DND-41 (cell line): ENCODE results near the gene CT45A6.
"Not testable (repeated sequence)": the region's sequence is repeated elsewhere in the genome, so short reads cannot be mapped to it uniquely, and the experiment has no call there.

ENCODE experiments used
- CTCF ChIP-seq: IDR thresholded peaks from 2 replicates; pipeline ENCODE4 v1.5.1; 2012; ENCODE audit warnings: borderline replicate concordance, low read length, moderate library complexity, mild to moderate bottlenecking; ENCODE audit not compliant: poor library complexity, severe bottlenecking; ENCODE audit errors: extremely low read depth
- EZH2 ChIP-seq: IDR thresholded peaks from 3 replicates; pipeline ENCODE4 v1.6.1; 2012; ENCODE audit warnings: borderline replicate concordance, low read depth, mild to moderate bottlenecking, moderate library complexity, low read length, inconsistent platforms; ENCODE audit not compliant: severe bottlenecking

GRCh38 chrX:135768091-135768490 lies 34.5 kb downstream of the CT45A6 start, which contains the start of gene CT45A3:
- not testable (repeated sequence) for TF ChIP-seq CTCF, EZH2
